HepG2 (cell line): Measurements from ENCODE around the gene RPUSD2. TPM values are rescaled to one million over a fixed set of nuclear protein-coding genes. Genes with fewer than 3 reads are reported as not detected.
A peak's percentile ranks its signal among the peaks of the same experiment; 100 is the strongest.

Experiments used
- ATF2 ChIP-seq: sonication (generic); formaldehyde crosslinking; IDR thresholded peaks from 2 replicates; pipeline ENCODE4 v1.4.0; 2020; ENCODE audit warnings: missing genetic modification reagents
- CBX1 ChIP-seq: IDR thresholded peaks from one replicate; pipeline ENCODE4 v1.6.1; 2016; ENCODE audit warnings: antibody characterized with exemption, low read depth
- CSRNP1 ChIP-seq: sonication (generic); formaldehyde crosslinking; IDR thresholded peaks from 2 replicates; pipeline ENCODE4 v1.8.1; 2023; ENCODE audit warnings: mild to moderate bottlenecking, missing genetic modification reagents
- FOXM1 ChIP-seq: sonication (generic); formaldehyde crosslinking; IDR thresholded peaks from 2 replicates; pipeline ENCODE4 v1.5.0; 2020; ENCODE audit warnings: missing genetic modification reagents
- HMGXB3 ChIP-seq: sonication (generic); formaldehyde crosslinking; IDR thresholded peaks from 2 replicates; pipeline ENCODE4 v1.4.0; 2020; ENCODE audit warnings: missing genetic modification reagents, borderline replicate concordance
- HNF1B ChIP-seq: sonication (generic); formaldehyde crosslinking; IDR thresholded peaks from 2 replicates; pipeline ENCODE4 v1.5.1; 2020; ENCODE audit warnings: mild to moderate bottlenecking, moderate library complexity, missing genetic modification reagents
- MAX ChIP-seq: IDR thresholded peaks from 2 replicates; pipeline ENCODE4 v1.6.1; 2012; ENCODE audit warnings: inconsistent platforms
- MED1 ChIP-seq: sonication (generic); formaldehyde crosslinking; IDR thresholded peaks from 2 replicates; pipeline ENCODE4 v1.4.0; 2020; ENCODE audit warnings: missing genetic modification reagents
- MNT ChIP-seq: fragments of 450-650 bp; IDR thresholded peaks from 2 replicates; pipeline ENCODE4 v1.6.1; 2016
- RCOR2 ChIP-seq: IDR thresholded peaks from 2 replicates; pipeline ENCODE4 v1.6.1; 2016; ENCODE audit warnings: missing biosample characterization, missing genetic modification reagents
- SPEN ChIP-seq: sonication (generic); formaldehyde crosslinking; IDR thresholded peaks from 2 replicates; pipeline ENCODE4 v1.5.1; 2020; ENCODE audit warnings: low read depth, mild to moderate bottlenecking, missing genetic modification reagents
- SRSF4 ChIP-seq: fragments of 200-400 bp; formaldehyde crosslinking; IDR thresholded peaks from one replicate; pipeline ENCODE4 v1.6.1; 2018; ENCODE audit warnings: mild to moderate bottlenecking, low read depth, low read length, moderate library complexity; ENCODE audit not compliant: poor library complexity, severe bottlenecking
- ZC3H4 ChIP-seq: sonication (generic); formaldehyde crosslinking; IDR thresholded peaks from 2 replicates; pipeline ENCODE4 v1.4.0; 2020; ENCODE audit warnings: missing genetic modification reagents, borderline replicate concordance
- ZMYM4 ChIP-seq: sonication (generic); formaldehyde crosslinking; IDR thresholded peaks from 2 replicates; pipeline ENCODE4 v1.8.1; 2023; ENCODE audit warnings: mild to moderate bottlenecking, missing genetic modification reagents
- ZNF431 ChIP-seq: sonication (generic); formaldehyde crosslinking; IDR thresholded peaks from 2 replicates; pipeline ENCODE4 v1.9.0; 2022; ENCODE audit warnings: missing genetic modification reagents, low read depth, mild to moderate bottlenecking, borderline replicate concordance
- ZNF724P ChIP-seq: sonication (generic); formaldehyde crosslinking; IDR thresholded peaks from 2 replicates; pipeline ENCODE4 v1.8.0; 2022; ENCODE audit warnings: missing genetic modification reagents, borderline replicate concordance
- polyA plus RNA-seq, 8 experiments: library from polyadenylated mRNA; depleted of rRNA in 3 of 8; stranded (reverse) in 7 of 8; unstranded in 1 of 8; fragments of >200 nt; fragmentation: Illumina TruSeq in 4 of 8; extraction: Trizol in 4 of 8; gene quantifications; 2 replicates each; pipeline versions ENCODE4 v1.2.1 to v1.2.3, GENCODE V29; 2011 to 2016; ENCODE audit warnings: low read depth in 4 of 8, missing spikeins in 1 of 8, mixed read lengths in 1 of 8; ENCODE audit not compliant: insufficient read depth in 1 of 8
- total RNA-seq, 5 experiments: library from RNA; depleted of rRNA; stranded (reverse); fragments of >200 nt; fragmentation: Illumina TruSeq; extraction: Trizol; gene quantifications; 2 replicates each; pipeline ENCODE4 v1.2.3, GENCODE V29; 2016; ENCODE audit warnings: low read depth in 1 of 5

The RPUSD2 gene
- total and polyA plus RNA-seq, 2 of the 13 experiments (the other 11 are each of a cell fraction or from before 2014, with no cell fraction given) = 8.6 to 14.5 TPM

GRCh38 chr15:40569129-40569953, at the start of gene RPUSD2 (continued):
- TF ChIP-seq CSRNP1 (CRISPR knock-in tag) (peak; percentile 35; the same call in 1 of the 2 replicates), SRSF4 (no peak), HMGXB3 (CRISPR knock-in tag) (peak; percentile 46; the same call in 1 of the 2 replicates), MAX (peak; percentile 94), HNF1B (0 out of 2 replicates have a peak, but pooled peaks have one; percentile 16), FOXM1 (no peak), MNT (peak; percentile 60), SPEN (CRISPR knock-in tag) (peak; percentile 72), CBX1 (peak; percentile 79), RCOR2 (CRISPR knock-in tag) (0 out of 2 replicates have a peak, but pooled peaks have one; percentile 18), MED1 (CRISPR knock-in tag) (peak; percentile 47; the same call in 1 of the 2 replicates), ZC3H4 (CRISPR knock-in tag) (no peak), ZMYM4 (CRISPR knock-in tag) (peak; percentile 94), ZNF431 (CRISPR knock-in tag) (0 out of 2 replicates have a peak, but pooled peaks have one; percentile 49), ATF2 (CRISPR knock-in tag) (0 out of 2 replicates have a peak, but pooled peaks have one; percentile 41), ZNF724P (CRISPR knock-in tag) (no peak)
